Mammary epithelial cell (primary cell): ENCODE results near the gene NME8.

Experiments
- CTCF ChIP-seq, 2 donors: IDR thresholded peaks in 1 of 2; conservative IDR thresholded peaks in 1 of 2; 2 replicates each; pipeline ENCODE4 v1.5.1; 2011 to 2012; ENCODE audit warnings: inconsistent platforms in 2 of 2, low read length in 2 of 2, mild to moderate bottlenecking in 2 of 2, control low read depth in 1 of 2, low read depth in 1 of 2; ENCODE audit not compliant: insufficient read depth in 1 of 2; ENCODE audit errors: extremely low read depth in 1 of 2
- EZH2 ChIP-seq: IDR thresholded peaks from 2 replicates; pipeline ENCODE4 v1.6.1; 2012; ENCODE audit warnings: low read length, inconsistent platforms, borderline replicate concordance

- no peak for TF ChIP-seq CTCF (conservative IDR thresholded peaks at IDR 0.05 in 1 of 2, IDR thresholded peaks at IDR 0.05 in 1 of 2; ENCODE audit: extremely low read depth in 1 of 2, insufficient read depth in 1 of 2, low read depth in 1 of 2, low read length in 2 of 2)
- no peak for TF ChIP-seq EZH2
Observed at GRCh38 chr7:37893359-37893758, 45.0 kb downstream of the NME8 start.
